Hematopoietic multipotent progenitor cell (in vitro differentiated cells): ENCODE results near the gene NF1. TPM values are rescaled to one million over a fixed set of nuclear protein-coding genes. Genes with fewer than 3 reads are reported as not detected.
"Not testable (repeated sequence)": the region's sequence is repeated elsewhere in the genome, so short reads cannot be mapped to it uniquely, and the experiment has no call there.

Experiments used
- DNase-seq, 3 donors: peaks; one replicate each; pipeline ENCODE4 v3.0.0-alpha.2; 2011 to 2015; ENCODE audit warnings: low read depth in 2 of 3, low spot score in 2 of 3
- total RNA-seq: library from RNA; depleted of rRNA; stranded (reverse); fragments of >200 nt; gene quantifications from one replicate; pipeline ENCODE4 v1.2.3, GENCODE V29; 2012

The NF1 gene
- total RNA-seq: 28.5 TPM

GRCh38 chr17:31094600-31095235, at the start of gene NF1:
Gene NF1 (plus strand): TSS chr17:31094977. CDS start chr17:31095310, 333 bp downstream.
- DNase-seq: peak; percentile 66 to 95 (median 94)

GRCh38 chr17:31046856-31047425, 47.8 kb upstream of the NF1 start:
- DNase-seq: not testable (repeated sequence)

- no peak for DNase-seq
Measured at GRCh38 chr17:31048142-31048541, 46.6 kb upstream of the NF1 start.

GRCh38 chr17:31048780-31049179, 46.0 kb upstream of the NF1 start:
- no peak for DNase-seq

GRCh38 chr17:31050948-31051347, 43.8 kb upstream of the NF1 start:
- DNase-seq: no peak

- peak in 1 of 3 donors; percentile 40 for DNase-seq
Measured at GRCh38 chr17:31051506-31051905, 43.3 kb upstream of the NF1 start.

GRCh38 chr17:31052187-31052889, 42.4 kb upstream of the NF1 start:
- peak in 2 of 3 donors; percentile 70 to 73 for DNase-seq

GRCh38 chr17:31053071-31053470, 41.7 kb upstream of the NF1 start:
- DNase-seq: no peak

GRCh38 chr17:31054761-31055160, 40.0 kb upstream of the NF1 start:
- no peak for DNase-seq

- peak in 2 of 3 donors; percentile 38 to 82 for DNase-seq
Measured at GRCh38 chr17:31058976-31059375, 35.8 kb upstream of the NF1 start.

GRCh38 chr17:31060791-31061550, 33.8 kb upstream of the NF1 start:
- DNase-seq: no peak

GRCh38 chr17:31061678-31062077, 33.1 kb upstream of the NF1 start:
- no peak for DNase-seq

- DNase-seq: no peak
Measured at GRCh38 chr17:31062346-31062745, 32.4 kb upstream of the NF1 start.

- no peak for DNase-seq
Measured at GRCh38 chr17:31064707-31065106, 30.1 kb upstream of the NF1 start.

- DNase-seq: no peak
Measured at GRCh38 chr17:31067691-31068184, 27.0 kb upstream of the NF1 start.

GRCh38 chr17:31068291-31068690, 26.5 kb upstream of the NF1 start:
- peak in 2 of 3 donors; percentile 47 to 68 for DNase-seq

GRCh38 chr17:31072186-31072585, 22.6 kb upstream of the NF1 start:
- no peak for DNase-seq

GRCh38 chr17:31073411-31073810, 21.4 kb upstream of the NF1 start:
- DNase-seq: no peak

GRCh38 chr17:31074772-31075555, 19.8 kb upstream of the NF1 start:
- no peak for DNase-seq

- peak in 2 of 3 donors; percentile 63 to 77 for DNase-seq
Measured at GRCh38 chr17:31078290-31078689, 16.5 kb upstream of the NF1 start.
